GM21723 (cell line): ENCODE data around the gene SEMA5A.

Experiments
- ATAC-seq: cut with Tn5 transposase; IDR thresholded peaks from one replicate; pipeline ENCODE4 v1.9.1; 2021; ENCODE audit warnings: mild to moderate bottlenecking, moderate library complexity; ENCODE audit not compliant: unreplicated experiment

SEMA5A gene

GRCh38 chr5:9082996-9083395 lies 462.9 kb downstream of the SEMA5A start:
- ATAC-seq, result no peak

- no peak for ATAC-seq
Observed at GRCh38 chr5:9072701-9073100, 473.2 kb downstream of the SEMA5A start.

GRCh38 chr5:9071524-9071923 lies 474.4 kb downstream of the SEMA5A start:
- ATAC-seq, result no peak

GRCh38 chr5:9071074-9071473 lies 474.8 kb downstream of the SEMA5A start:
- ATAC-seq, result no peak

- no peak for ATAC-seq
Observed at GRCh38 chr5:9069650-9070049, 476.2 kb downstream of the SEMA5A start.

- ATAC-seq, result no peak
Observed at GRCh38 chr5:9067154-9067553, 478.7 kb downstream of the SEMA5A start.

GRCh38 chr5:9066349-9066748 lies 479.5 kb downstream of the SEMA5A start:
- ATAC-seq, result no peak

GRCh38 chr5:9063615-9064245 lies 482.1 kb downstream of the SEMA5A start:
- ATAC-seq, result no peak

- ATAC-seq, result no peak
Observed at GRCh38 chr5:9062873-9063272, 483.0 kb downstream of the SEMA5A start.

- ATAC-seq, result no peak
Observed at GRCh38 chr5:9059920-9060691, 485.8 kb downstream of the SEMA5A start.

- ATAC-seq, result no peak
Observed at GRCh38 chr5:9058666-9059065, 487.2 kb downstream of the SEMA5A start.

- ATAC-seq, result no peak
Observed at GRCh38 chr5:9058161-9058560, 487.7 kb downstream of the SEMA5A start.

- ATAC-seq, result no peak
Observed at GRCh38 chr5:9057406-9058000, 488.4 kb downstream of the SEMA5A start.

- no peak for ATAC-seq
Observed at GRCh38 chr5:9056046-9056445, 489.8 kb downstream of the SEMA5A start.

GRCh38 chr5:9054821-9055589 lies 490.9 kb downstream of the SEMA5A start:
- no peak for ATAC-seq

- no peak for ATAC-seq
Observed at GRCh38 chr5:9054322-9054721, 491.6 kb downstream of the SEMA5A start.

GRCh38 chr5:9052421-9052820 lies 493.5 kb downstream of the SEMA5A start:
- ATAC-seq, result no peak

- no peak for ATAC-seq
Observed at GRCh38 chr5:9051779-9052178, 494.1 kb downstream of the SEMA5A start.

GRCh38 chr5:9047932-9048331 lies 497.9 kb downstream of the SEMA5A start:
- ATAC-seq, result no peak

GRCh38 chr5:9046756-9047481 lies 499.0 kb downstream of the SEMA5A start:
- ATAC-seq, result no peak

GRCh38 chr5:9045946-9046345 lies 499.9 kb downstream of the SEMA5A start:
- ATAC-seq, result no peak
